HG02798 (cell line): ENCODE results near the gene FLNB.

Source experiments
- ATAC-seq: cut with Tn5 transposase; IDR thresholded peaks from one replicate; pipeline ENCODE4 v1.9.1; 2021; ENCODE audit warnings: mild to moderate bottlenecking; ENCODE audit not compliant: unreplicated experiment, poor library complexity

The FLNB gene

DNA sequence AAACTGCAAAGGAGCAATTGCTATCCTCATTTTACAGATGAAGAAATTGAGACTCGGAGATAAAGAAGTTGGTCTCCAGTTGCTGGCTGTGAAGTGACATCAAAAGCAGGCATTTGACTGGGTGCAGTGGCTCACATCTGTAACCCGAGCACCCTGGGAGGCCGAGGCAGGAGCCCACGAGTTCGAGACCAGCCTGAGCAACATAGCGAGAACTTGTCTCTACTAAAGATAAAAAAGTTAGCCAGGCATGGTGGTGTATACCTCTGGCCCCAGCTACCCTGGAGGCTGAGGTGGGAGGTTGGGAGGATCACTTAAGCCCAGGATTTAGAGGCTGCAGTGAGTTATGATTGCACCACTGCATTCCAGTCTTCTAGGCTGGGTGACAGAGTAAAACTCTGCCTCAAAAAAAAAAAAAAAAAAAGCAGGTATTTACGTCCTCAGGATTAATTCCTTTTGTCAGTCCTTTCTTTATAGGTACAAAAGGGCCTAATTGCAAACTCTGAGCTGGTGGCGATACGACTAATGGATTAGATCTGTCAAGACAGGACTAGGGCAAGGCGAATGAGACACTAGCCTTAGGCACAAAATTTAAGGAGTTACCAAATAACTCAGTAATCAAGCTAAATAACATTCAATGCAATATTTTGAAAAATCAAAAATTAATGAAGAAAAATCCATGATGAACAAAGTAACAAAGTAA is 208.4 kb downstream of the FLNB start:
- ATAC-seq: no peak

DNA sequence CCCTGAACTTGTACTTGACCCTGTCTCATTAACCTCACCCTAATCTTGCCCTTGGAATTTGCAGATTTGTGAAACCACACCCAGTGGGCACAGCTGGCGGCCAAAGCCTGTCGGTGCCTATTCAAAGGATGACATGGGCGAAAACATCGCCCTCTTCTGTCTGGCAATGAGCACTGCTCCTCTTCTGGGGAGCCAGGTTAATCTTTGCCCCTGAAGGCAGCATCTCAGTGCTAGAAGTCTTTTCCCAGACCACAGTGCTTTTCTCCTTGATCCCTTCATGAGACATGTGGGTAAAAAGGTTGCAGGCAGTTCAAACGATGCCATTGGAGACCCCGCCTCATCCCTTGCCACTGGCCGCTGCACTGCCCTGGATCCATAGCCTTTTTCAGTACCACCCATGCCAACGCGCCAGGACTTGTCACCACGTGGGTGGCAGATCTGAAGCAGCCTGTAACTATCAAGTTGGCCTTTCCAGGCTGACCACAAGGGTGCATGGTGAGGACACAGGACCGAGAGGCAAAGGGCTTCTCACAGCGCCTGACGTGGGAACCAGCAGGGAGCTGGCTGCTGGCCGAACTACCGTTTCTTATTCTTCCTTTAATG is 209.1 kb downstream of the FLNB start:
- ATAC-seq: peak; percentile 47

DNA sequence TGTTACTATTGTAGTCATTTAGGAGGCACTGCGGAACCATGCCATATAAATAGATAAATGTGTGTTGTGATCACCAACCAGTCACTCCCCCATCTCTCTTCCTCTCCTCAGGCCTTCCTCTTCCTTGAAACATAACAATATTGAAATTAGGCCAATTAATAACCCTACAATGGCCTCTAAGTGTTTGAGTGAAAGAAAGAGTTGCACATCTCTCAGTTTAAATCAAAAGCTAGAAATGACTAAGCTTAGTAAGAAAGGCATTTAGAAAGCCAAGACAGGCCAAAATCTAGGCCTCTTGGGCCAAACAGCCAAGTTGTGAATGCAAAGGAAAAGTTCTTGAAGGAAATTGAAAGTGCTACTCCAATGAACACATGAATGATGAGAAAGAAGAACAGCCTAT is 210.7 kb downstream of the FLNB start:
- ATAC-seq: no peak
